Measurements from ENCODE around the gene METTL6.
A peak's percentile ranks its signal among the peaks of the same experiment; 100 is the strongest.
"Not testable (repeated sequence)": the region's sequence is repeated elsewhere in the genome, so short reads cannot be mapped to it uniquely, and the experiment has no call there.

METTL6 gene

GRCh38 chr3:15401936-15402335, 25.4 kb downstream of the METTL6 start:
- no peak for DNase-seq

DNA sequence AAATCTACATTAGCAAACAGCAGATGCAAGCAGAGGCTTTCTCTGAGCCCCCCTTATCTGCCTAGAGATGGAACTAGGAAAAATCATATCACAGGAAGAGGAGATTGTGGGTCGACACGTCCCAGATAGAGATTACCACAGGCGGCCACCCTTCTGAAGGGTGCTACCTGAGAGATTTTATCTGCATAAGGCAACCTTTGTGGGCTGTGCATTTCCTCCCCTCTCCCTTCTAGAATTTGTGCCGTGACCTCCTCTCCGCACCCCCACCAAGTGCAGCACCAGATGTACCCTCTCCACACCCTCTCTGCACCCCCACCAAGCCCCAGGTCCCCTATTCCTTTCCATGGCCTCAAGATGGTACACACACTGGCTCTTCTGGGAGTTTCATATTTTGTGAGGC, 27.4 kb downstream of the METTL6 start:
- DNase-seq = no peak

- DNase-seq = not testable (repeated sequence)
Measured at GRCh38 chr3:15398731-15399133, 28.6 kb downstream of the METTL6 start.

- DNase-seq = not testable (repeated sequence)
Measured at GRCh38 chr3:15393252-15393651, 34.1 kb downstream of the METTL6 start.

DNA sequence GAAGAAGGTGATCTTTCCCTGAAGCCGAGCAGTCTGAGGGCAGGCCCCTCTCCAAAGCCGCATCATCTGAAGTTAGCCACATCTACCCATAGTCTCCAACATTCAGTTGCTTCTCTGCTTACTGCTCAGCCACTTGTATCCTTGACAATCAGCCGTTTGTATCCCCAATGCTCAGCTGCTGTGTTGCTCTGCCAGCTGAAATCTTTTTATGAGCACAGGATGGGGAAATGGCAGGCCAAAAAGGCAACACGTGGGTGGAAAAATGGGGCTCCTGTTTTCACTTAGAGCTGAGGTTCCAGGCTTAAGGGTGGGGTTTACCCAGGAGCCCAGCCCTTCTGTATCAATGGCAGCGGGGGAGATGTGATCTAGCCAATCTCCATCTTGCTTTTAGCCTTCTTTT, 36.3 kb downstream of the METTL6 start:
- DNase-seq = no peak

DNA sequence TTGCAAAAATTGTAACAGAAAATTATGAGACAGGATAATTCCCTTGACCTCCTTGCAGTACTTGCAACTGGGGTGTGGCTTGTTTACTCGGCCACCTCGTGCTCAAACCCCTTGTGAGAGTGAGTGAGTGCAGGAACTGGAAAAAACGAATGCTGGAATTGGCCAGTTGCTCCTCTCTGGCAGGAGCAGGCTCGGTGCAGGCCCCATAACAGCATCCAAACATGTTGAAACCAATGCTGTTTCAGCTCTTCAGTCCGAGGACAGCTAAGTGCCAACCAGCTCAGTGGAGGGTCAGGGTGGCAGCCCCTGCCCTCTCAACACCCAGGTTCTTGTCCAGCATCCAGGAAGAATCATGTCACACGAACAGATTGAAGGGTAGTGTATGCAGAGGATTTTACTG, 36.9 kb downstream of the METTL6 start:
- no peak for DNase-seq

GRCh38 chr3:15388335-15388734, 39.0 kb downstream of the METTL6 start:
- DNase-seq = not testable (repeated sequence)

DNA sequence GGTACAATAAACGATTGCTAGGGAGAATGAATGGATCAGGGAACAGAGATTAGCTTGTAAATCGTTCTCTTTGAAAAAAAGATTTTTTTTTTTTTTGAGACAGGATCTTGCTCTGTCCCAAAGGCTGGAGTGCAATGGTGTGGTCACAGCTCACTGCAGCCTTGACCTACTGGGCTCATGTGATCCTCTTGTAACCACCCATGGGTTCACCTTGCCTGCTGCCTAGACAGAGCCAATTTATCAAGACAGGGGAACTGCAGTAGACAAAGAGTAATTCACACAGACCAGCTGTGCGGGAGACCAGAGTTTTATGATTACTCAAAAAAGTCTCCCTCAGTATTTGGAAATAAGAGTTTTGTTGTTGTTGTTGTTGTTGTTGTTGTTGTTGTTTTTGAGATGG, 39.6 kb downstream of the METTL6 start:
- DNase-seq = no peak

- no peak for DNase-seq
Measured at GRCh38 chr3:15387171-15387581, 40.2 kb downstream of the METTL6 start.

DNA sequence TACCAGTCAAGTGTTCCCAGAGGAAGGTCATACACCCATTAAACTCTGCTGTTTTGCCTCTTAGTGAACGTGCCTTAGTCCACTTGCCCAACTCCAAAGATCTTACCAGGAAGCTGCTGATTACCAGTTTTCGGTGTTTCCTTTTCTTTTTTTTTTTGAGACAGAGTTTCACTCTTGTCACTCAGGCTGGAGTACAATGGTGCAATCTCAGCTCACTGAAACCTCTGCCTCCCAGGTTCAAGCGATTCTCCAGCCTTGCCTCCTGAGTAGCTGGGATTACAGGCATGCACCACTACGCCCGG, 40.7 kb downstream of the METTL6 start:
- not testable (repeated sequence) for DNase-seq

GRCh38 chr3:15385901-15386653, 41.3 kb downstream of the METTL6 start:
- DNase-seq = peak; percentile 7

DNA sequence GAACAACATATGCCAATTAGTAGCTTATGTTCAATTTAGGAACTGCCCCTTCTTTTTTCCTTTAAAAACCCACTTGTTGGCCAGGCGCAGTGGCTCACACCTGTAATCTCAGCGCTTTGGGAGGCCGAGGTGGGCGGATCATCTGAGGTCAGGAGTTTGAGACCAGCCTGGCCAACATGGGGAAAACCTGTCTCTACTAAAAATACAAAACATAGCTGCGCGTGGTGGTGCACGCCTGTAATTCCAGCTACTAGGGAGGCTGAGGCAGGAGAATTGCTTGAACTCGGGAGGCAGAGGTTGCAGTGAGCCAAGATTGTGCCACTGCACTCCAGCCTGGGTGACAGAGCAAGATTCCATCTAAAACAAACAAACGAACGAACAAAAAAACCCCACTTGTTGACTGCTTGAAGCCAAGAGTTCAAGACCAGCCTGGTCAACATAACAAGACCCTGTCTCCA, 42.1 kb downstream of the METTL6 start:
- not testable (repeated sequence) for DNase-seq

DNA sequence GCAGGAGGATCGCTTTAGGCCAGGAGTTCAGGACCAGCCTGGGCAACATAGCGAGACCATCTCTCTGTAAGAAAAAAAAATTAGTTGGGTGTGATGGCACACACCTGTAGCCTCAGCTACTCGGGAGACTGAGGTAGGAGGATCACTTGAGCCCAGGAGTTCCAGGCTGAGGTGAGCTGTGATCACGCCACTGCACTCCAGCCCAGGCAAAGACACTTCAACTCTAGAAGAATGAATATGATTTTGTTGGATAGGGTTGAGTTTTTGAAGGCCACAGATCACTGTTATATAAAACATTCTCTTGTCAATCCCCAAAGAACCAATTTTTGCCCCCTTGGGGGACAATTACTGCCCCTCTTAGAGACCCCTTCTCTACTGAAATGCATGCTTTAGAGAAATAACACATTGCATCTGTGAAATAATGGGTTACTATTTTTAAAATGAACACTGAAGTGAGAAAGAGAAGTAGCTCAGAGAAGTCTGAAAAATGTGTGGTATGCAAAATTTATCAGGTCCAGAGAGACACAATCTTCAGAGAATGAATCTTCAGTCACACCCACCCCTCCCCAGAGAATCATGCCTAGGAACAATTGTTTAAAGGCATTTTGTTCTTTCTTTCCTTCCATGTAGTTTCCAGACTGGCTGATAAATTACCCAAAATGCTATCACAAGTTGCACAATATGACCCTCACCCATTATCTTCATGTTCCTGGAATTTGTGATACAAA, 42.7 kb downstream of the METTL6 start:
- DNase-seq = no peak

GRCh38 chr3:15382405-15382923, 44.9 kb downstream of the METTL6 start:
- no peak for DNase-seq

DNA sequence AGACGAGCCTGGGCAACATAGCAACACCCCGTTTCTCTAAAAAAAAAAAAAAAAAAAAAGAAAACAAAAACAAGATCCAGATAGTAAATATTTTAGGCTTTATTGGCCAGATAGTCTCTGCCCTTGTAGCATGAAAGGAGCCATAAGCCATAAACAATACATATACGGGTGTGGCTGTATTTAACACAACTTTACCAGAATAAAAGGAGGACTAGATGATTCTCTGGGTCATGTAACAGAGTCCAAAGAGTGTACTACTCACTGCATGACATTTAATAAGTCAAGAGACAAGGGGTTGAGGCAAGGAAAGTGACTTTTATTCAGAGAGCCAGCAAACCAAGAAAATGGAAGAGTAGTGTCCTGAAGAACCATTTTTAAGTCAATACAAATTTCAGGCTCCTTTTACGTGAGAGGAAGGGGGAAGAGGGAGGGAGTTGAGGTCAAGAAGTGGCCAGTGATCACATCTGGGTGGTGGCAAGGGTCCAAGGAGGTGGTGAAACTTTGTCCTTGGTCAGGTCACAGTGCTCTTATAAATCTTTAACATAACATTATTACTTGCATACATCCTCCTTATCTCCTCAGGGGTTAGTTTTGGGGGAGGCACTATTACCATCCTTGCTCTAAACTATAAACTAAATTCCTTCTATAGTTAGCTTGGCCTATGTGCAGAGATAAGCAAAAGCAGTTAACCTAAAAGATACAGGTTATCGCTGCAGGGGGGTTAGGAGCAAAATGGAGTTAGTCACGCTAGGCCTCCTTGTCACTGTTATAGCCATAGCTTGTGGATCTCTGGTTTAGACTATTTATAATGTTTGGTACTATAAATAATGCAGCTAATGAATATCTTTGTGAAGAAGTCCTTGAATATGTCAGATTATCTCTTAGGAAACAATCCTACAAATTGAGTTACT, 46.1 kb downstream of the METTL6 start:
- DNase-seq = no peak

DNA sequence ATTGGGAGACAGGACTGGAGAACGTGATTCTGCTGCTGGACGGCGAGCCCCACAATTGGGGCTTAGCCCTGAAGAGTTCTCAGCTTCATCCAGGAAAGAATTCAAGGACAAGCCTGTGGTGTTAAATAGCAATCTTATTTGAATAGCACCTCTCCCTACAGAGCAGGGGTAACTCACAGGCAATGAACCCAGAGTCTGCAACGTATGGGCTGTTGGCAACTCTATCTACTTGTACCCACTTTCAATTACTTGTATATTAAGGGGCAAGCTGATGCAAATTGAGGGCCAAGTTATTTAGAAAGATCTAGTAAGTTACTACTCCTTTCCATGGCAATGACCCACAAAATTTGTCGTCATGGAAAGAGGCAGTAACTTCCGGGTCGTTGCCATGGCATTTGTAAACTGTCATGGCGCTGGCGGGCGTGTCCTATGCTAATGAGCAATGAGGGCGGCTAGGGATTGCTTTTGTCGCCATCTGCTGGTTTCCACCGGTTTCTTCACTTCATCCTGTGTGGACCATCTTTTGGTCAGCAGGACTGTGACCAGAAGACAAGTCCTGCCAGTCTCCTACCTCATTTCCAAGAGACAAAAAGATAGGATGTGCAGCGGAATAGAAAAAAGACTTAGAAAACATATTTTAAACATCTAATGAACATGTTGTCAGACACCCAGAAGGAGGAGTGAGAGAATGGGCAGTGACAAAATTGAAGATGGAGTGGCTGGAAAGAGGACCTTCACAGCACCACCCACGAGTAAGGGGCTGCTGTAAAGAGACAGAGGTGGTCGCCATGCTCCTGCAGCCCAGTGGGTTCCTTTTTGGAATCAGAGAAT, 49.2 kb downstream of the METTL6 start:
- peak; percentile 91 for DNase-seq

GRCh38 chr3:15375461-15376000, 51.8 kb downstream of the METTL6 start:
- no peak for DNase-seq

DNA sequence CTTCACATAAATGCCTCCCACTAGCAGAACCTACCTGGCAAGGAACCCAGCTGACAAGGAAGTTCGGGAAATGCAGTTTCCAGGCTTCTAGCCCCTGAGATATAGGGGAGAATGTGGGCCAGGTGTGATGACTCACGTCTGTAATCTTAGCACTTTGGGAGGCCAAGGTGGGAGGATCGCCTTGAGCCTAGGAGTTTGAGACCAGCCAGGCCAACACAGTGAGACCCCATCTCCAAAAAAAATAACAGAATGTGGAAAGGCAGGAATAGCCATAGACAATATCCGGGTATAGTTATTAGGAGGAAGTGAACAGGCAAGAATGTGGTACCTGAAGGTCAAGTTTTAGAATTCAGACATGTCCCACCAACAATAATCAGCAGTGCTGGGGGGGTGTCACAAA, 54.4 kb downstream of the METTL6 start:
- DNase-seq = no peak

DNA sequence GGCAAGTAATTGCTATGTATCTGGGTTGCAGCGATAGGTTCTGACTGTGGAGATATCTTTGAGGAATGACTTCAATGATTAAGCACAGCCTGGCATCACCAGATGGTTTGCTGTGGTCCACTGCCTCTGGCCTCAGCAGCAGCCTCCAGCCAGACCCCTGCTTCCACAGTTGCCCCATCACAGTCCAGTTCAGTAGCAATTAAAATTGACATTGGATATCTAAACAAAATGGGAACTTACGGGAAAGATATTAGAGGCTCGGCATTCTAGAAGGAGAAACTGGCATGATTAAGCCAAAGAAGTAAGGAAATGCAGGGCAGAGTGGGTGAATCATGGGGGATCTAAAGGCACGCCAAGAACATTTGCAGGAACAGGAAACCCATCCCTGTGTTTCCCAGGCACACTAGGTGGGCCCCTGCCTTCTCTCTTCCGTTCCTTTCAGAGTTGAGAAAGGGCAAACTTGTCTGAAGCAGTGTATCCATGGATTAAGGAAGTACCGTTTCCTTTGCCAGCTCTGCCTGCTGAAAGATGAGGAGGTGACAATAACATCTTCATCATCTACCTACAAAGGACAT, 58.7 kb downstream of the METTL6 start:
- DNase-seq = peak; percentile 54

DNA sequence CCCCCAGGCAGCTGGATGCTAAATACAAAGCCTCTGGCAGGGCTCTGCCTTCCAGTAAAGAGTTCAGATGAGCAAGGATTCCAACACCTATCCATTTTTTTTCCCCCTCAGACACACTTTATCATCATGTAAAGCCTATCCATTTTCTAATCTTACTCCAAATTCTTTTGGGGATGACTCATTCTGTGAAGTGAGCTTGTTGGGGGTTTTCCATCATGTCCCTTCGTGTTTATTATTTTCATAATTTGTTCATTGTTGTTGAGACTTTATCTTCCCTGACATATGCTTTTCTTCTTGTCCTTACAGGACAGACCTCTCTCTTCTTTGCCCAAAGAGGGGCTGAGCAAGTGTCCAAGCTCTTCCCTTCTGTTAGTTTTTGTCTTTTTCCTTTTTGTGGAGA, 60.3 kb downstream of the METTL6 start:
- DNase-seq = no peak

DNA sequence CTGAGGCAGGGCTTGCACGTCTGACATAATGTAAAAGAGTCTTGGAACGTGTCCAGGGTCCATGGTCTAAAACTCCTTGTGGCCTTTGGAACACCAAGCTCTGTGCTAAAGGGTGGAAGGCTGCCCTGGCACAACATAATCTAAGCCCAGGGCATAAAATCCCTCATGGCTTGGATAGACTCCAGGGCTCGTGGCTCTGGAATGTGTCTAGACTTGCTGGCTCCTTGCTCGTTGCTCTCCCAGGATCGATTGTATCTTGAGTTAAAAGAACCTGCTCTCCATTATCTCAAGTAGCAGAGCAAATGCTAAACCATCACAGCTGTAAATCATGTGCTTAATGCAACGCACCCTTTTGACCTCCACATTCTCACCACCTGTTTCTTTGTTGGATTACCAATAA, 63.3 kb downstream of the METTL6 start:
- peak; percentile 62 for DNase-seq

All from NCI-H69 (cell line).